Glutamatergic neuron (in vitro differentiated cells): ENCODE data around the gene HIRA. TPM values are rescaled to one million over a fixed set of nuclear protein-coding genes. Genes with fewer than 3 reads are reported as not detected.

Experiments
- DNase-seq: peaks from one replicate; pipeline ENCODE4 v3.0.0; 2022
- H3K27ac Mint-ChIP-seq: one replicate; pipeline ENCODE4 v1.8.0; 2020; ENCODE audit warnings: mild to moderate bottlenecking, mixed read lengths, inconsistent platforms; ENCODE audit not compliant: unreplicated experiment
- H3K27me3 Mint-ChIP-seq: one replicate; pipeline ENCODE4 v1.8.0; 2020; ENCODE audit warnings: mild to moderate bottlenecking, moderate library complexity, mixed read lengths, inconsistent platforms; ENCODE audit not compliant: unreplicated experiment
- H3K36me3 Mint-ChIP-seq: one replicate; pipeline ENCODE4 v1.8.0; 2020; ENCODE audit warnings: mild to moderate bottlenecking, mixed read lengths, inconsistent platforms; ENCODE audit not compliant: unreplicated experiment
- H3K4me1 Mint-ChIP-seq: one replicate; pipeline ENCODE4 v1.8.0; 2020; ENCODE audit warnings: mild to moderate bottlenecking, low read depth, mixed read lengths, inconsistent platforms; ENCODE audit not compliant: unreplicated experiment
- H3K4me3 Mint-ChIP-seq: one replicate; pipeline ENCODE4 v1.8.0; 2020; ENCODE audit warnings: mild to moderate bottlenecking, mixed read lengths, inconsistent platforms; ENCODE audit not compliant: unreplicated experiment
- H3K9me3 Mint-ChIP-seq: one replicate; pipeline ENCODE4 v1.8.0; 2020; ENCODE audit warnings: mild to moderate bottlenecking, moderate library complexity, mixed read lengths, inconsistent platforms; ENCODE audit not compliant: unreplicated experiment
- CTCF ChIP-seq: fragments of 200-600 bp; sonication (generic); IDR thresholded peaks from one replicate; pipeline ENCODE4 v1.5.0; 2021; ENCODE audit not compliant: partially characterized antibody, unreplicated experiment
- total RNA-seq: library from RNA; stranded (reverse); fragmentation: NEBNext Ultra II Directional; extraction: Animal tissue kit (Norgen Biotek cat#: 25700); gene quantifications from one replicate; pipeline ENCODE4 v1.2.1, GENCODE V29; 2021; ENCODE audit not compliant: unreplicated experiment

Gene HIRA
- total RNA-seq, 1 donor from 2014 or later: 51.0 TPM

GRCh38 chr22:19350947-19351346, 80.6 kb downstream of the HIRA start:
- H3K4me1 Mint-ChIP-seq: no peaks in the 10 kb centered on the region
- H3K4me3 Mint-ChIP-seq: no peak overlapping the region
- H3K27me3 Mint-ChIP-seq: peaks cover 4% of the 10 kb centered on the region
- H3K9me3 Mint-ChIP-seq: peaks cover 21% of the 10 kb centered on the region
- peaks cover 22% of the 10 kb centered on the region for H3K36me3 Mint-ChIP-seq
- no peak overlapping the region for H3K27ac Mint-ChIP-seq
- no peak for TF ChIP-seq CTCF
- no peak for DNase-seq

GRCh38 chr22:19350476-19350859, 81.1 kb downstream of the HIRA start:
- DNase-seq: no peak
- Mint-ChIP-seq H3K27me3 (peaks cover 4% of the 10 kb centered on the region), H3K36me3 (peaks cover 23% of the 10 kb centered on the region)

GRCh38 chr22:19349778-19350475, 81.6 kb downstream of the HIRA start:
- no peak for TF ChIP-seq CTCF
- Mint-ChIP-seq H3K36me3 (peaks cover 29% of the 10 kb centered on the region), H3K27ac (no peak overlapping the region), H3K9me3 (peaks cover 19% of the 10 kb centered on the region), H3K4me1 (no peaks in the 10 kb centered on the region), H3K27me3 (peaks cover 4% of the 10 kb centered on the region), H3K4me3 (no peak overlapping the region)
- no peak for DNase-seq

More at GRCh38 chr22:19350476-19350859, 81.1 kb downstream of the HIRA start:
- TF ChIP-seq CTCF: no peak
- H3K4me3 Mint-ChIP-seq: no peak overlapping the region
- H3K4me1 Mint-ChIP-seq: no peaks in the 10 kb centered on the region
- no peak overlapping the region for H3K27ac Mint-ChIP-seq
- H3K9me3 Mint-ChIP-seq: peaks cover 21% of the 10 kb centered on the region

GRCh38 chr22:19346677-19347265, 84.8 kb downstream of the HIRA start:
- H3K36me3 Mint-ChIP-seq: peaks cover 52% of the 10 kb centered on the region
- peaks cover 6% of the 10 kb centered on the region for H3K27me3 Mint-ChIP-seq
- no peak for DNase-seq
- TF ChIP-seq CTCF: no peak
- H3K4me1 Mint-ChIP-seq: no peaks in the 10 kb centered on the region
- peaks cover 15% of the 10 kb centered on the region for H3K9me3 Mint-ChIP-seq
- no peak overlapping the region for H3K27ac Mint-ChIP-seq
- H3K4me3 Mint-ChIP-seq: no peak overlapping the region

GRCh38 chr22:19344420-19344819, 87.1 kb downstream of the HIRA start:
- Mint-ChIP-seq H3K4me3 (no peak overlapping the region), H3K4me1 (no peaks in the 10 kb centered on the region), H3K27me3 (peaks cover 10% of the 10 kb centered on the region), H3K36me3 (peaks cover 54% of the 10 kb centered on the region), H3K9me3 (peaks cover 6% of the 10 kb centered on the region), H3K27ac (no peak overlapping the region)
- DNase-seq: no peak
- no peak for TF ChIP-seq CTCF
